GM18951 (cell line): ENCODE measurements around the gene MAML2.

Experiments
- POLR2A ChIP-seq: IDR thresholded peaks from 4 replicates; pipeline ENCODE4 v1.6.1; 2011; ENCODE audit warnings: mild to moderate bottlenecking; ENCODE audit not compliant: insufficient read length, insufficient read depth; ENCODE audit errors: extremely low read depth
- in situ Hi-C: fragments of 300-500 bp; cut with MboI; formaldehyde crosslinking; loops from one replicate; pipeline ENCODE4 v1.12.0; 2022; ENCODE audit warnings: low sequenced_read_pairs, mixed read lengths, inconsistent platforms; ENCODE audit not compliant: unreplicated experiment

MAML2 gene

DNA sequence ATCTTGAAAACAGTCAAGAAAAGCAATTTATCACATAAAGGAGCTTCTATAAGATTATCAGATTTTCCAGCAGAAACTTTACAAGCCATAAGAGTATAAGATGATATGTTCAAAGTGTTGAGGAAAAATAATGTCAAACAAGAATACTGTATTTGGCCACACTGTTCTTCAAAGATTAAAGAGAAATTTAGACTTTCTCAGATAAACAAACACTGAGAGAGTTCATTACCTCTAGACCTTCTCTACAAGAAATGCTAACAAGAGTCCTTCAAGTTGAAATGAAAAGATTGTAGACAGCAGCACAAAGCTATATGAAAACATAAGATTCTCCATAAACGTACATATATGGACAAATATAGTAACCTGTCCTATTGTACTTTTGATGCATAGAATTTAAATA lies 411.1 kb downstream of the MAML2 start:
- no peak for TF ChIP-seq POLR2A
- in situ Hi-C loops, result no loop called here

DNA sequence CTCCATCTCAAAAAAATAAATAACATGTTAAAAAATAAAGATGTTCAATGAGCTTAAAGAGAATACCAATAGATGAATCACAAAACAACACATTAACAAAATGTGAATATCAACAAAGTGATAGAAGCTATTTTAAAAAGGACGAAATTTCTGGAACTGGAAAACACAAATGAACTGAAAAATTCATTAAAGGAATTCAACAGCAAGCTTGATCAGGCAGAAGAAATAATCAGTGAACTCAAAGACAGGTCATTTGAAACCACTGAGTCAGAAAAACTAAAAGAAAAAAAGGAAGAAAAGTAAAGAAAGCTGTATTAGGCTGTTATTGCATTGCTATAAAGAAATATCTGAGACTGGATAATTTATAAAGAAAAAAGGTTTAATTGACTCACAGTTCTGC lies 412.0 kb downstream of the MAML2 start:
- TF ChIP-seq POLR2A, result no peak
- in situ Hi-C loops, result no loop called here

DNA sequence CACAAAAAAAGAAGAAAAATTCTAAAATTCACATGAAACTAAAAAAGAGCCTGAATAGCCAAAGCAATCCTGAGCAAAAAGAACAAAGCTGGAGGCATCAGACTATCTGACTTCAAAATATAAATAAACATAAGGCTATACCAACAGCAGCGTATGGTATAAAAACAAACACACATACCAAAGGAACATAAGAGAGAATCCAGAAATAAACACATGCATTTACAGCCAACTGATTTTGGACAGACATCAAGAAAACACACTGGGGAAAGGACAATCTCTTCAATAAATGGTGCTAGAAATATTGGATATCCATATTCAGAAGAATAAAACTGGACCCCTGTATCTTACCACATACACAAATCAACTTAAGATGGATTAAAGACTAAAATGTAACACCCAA lies 416.3 kb downstream of the MAML2 start:
- in situ Hi-C loops, result no loop called here
- no peak for TF ChIP-seq POLR2A
